ENCODE data around the gene ZWILCH.

ZWILCH gene

GRCh38 chr15:66598095-66598815 is 93.1 kb downstream of the ZWILCH start:
- no peak for TF ChIP-seq TAF1 (IDR thresholded peaks at IDR 0.05; ENCODE audit: borderline replicate concordance, insufficient read depth, low read length)
- no peak for TF ChIP-seq POLR2AphosphoS5 (IDR thresholded peaks at IDR 0.05; ENCODE audit: low read depth, low read length)
- TF ChIP-seq FOXP2 (optimal IDR thresholded peaks at IDR 0.05; ENCODE audit: borderline replicate concordance, extremely low read depth, extremely low read length, insufficient read depth), result no peak
- TF ChIP-seq, protein P1, sequence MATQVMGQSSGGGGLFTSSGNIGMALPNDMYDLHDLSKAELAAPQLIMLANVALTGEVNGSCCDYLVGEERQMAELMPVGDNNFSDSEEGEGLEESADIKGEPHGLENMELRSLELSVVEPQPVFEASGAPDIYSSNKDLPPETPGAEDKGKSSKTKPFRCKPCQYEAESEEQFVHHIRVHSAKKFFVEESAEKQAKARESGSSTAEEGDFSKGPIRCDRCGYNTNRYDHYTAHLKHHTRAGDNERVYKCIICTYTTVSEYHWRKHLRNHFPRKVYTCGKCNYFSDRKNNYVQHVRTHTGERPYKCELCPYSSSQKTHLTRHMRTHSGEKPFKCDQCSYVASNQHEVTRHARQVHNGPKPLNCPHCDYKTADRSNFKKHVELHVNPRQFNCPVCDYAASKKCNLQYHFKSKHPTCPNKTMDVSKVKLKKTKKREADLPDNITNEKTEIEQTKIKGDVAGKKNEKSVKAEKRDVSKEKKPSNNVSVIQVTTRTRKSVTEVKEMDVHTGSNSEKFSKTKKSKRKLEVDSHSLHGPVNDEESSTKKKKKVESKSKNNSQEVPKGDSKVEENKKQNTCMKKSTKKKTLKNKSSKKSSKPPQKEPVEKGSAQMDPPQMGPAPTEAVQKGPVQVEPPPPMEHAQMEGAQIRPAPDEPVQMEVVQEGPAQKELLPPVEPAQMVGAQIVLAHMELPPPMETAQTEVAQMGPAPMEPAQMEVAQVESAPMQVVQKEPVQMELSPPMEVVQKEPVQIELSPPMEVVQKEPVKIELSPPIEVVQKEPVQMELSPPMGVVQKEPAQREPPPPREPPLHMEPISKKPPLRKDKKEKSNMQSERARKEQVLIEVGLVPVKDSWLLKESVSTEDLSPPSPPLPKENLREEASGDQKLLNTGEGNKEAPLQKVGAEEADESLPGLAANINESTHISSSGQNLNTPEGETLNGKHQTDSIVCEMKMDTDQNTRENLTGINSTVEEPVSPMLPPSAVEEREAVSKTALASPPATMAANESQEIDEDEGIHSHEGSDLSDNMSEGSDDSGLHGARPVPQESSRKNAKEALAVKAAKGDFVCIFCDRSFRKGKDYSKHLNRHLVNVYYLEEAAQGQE (IDR thresholded peaks at IDR 0.05; ENCODE audit: insufficient read depth in 1 of 2, low read depth in 2 of 2, low read length in 2 of 2), result no peak
- TF ChIP-seq SIN3A (IDR thresholded peaks at IDR 0.05; ENCODE audit: borderline replicate concordance, insufficient read depth, low read length), result no peak
